Gastroesophageal sphincter (tissue), 2 donors: ENCODE data around the gene B3GNT5.

Experiments
- EP300 ChIP-seq: sonication (generic); formaldehyde crosslinking; IDR thresholded peaks from one replicate; pipeline ENCODE4 v1.6.1; 2017; ENCODE audit warnings: antibody characterized with exemption, mild to moderate bottlenecking
- POLR2A ChIP-seq, 2 donors: fragments of 450-650 bp; IDR thresholded peaks; one replicate each; pipeline ENCODE4 v1.6.1; 2017; ENCODE audit warnings: antibody characterized with exemption in 2 of 2, mild to moderate bottlenecking in 2 of 2, moderate library complexity in 1 of 2

- TF ChIP-seq POLR2A (IDR thresholded peaks at IDR 0.05): no peak
- no peak for TF ChIP-seq EP300
Measured at GRCh38 chr3:183285318-183285717, 32.3 kb downstream of the B3GNT5 start.
